GM18868 (cell line): ENCODE results near the gene PSMF1.
"Not testable (repeated sequence)": the region's sequence is repeated elsewhere in the genome, so short reads cannot be mapped to it uniquely, and the experiment has no call there.

Experiments
- ATAC-seq: cut with Tn5 transposase; IDR thresholded peaks from one replicate; pipeline ENCODE4 v1.9.1; 2021; ENCODE audit warnings: mild to moderate bottlenecking, moderate library complexity; ENCODE audit not compliant: unreplicated experiment

PSMF1 gene

GRCh38 chr20:1121429-1121828 is 3.0 kb downstream of the PSMF1 start:
- ATAC-seq, result no peak

DNA sequence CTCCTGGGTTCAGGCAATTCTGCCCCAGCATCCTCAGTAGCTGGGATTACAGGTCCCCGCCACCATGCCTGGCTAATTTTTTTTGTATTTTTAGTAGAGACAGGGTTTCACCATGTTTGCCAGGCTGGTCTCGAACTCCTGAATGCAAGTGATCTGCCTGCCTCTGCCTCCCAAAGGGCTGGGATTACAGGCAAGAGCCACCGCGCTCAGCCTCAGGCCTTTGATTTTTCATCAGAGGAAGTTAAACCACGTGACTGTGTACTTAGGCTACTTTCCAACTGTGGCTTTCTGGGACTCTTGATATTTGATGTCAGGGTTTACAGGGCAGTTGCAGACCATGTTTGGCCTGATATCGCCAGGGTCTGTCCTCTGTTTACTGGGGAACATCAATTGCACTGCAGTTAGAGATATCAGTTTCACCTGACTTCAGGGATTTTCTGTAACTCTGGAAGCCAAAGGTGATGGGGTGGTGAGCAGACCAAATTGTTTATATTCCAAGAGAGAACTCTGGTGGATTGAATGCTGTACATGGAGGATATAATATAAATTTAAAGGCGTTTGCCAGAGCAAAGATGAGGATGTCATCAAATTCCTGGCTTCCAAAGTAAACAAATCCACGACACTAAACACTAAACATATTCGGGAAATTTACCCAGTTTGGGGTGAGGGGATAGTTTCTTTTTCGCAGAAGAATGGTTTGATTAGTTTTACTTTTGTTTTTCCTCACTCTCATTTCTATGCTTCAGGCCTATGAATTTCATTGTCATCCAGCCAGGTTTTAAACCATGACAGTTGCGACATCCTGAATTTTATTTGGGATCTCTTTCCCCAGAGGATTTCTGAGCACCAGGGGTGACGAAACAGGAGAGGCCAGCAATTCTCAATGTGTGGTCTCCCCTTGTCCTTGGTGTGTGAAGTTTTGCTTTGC is 4.2 kb downstream of the PSMF1 start:
- no peak for ATAC-seq

- no peak for ATAC-seq
These were observed 5.3 kb downstream of the PSMF1 start for GRCh38 chr20:1123666-1124065.

DNA sequence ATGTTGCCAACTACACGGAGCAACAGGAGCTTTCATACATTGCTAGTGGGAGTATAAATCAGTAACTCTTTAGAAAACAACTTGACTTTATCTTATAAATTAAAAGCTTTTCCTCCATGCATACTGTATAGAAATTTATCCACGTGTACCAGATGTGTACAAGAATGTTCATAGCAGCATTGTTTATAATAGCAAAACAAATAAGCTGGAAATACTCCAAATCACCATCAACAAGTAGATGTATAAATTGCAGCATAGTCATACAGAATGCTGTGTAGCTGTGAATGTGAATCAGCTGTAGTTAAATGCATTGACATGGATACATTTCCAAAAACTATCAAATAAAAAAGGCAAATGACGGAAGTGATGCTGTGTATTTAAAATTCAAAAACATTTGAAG is 6.0 kb downstream of the PSMF1 start:
- ATAC-seq, result no peak

- no peak for ATAC-seq
These were observed 6.9 kb downstream of the PSMF1 start for GRCh38 chr20:1125277-1125676.

GRCh38 chr20:1127840-1128239 is 9.4 kb downstream of the PSMF1 start:
- ATAC-seq, result no peak

DNA sequence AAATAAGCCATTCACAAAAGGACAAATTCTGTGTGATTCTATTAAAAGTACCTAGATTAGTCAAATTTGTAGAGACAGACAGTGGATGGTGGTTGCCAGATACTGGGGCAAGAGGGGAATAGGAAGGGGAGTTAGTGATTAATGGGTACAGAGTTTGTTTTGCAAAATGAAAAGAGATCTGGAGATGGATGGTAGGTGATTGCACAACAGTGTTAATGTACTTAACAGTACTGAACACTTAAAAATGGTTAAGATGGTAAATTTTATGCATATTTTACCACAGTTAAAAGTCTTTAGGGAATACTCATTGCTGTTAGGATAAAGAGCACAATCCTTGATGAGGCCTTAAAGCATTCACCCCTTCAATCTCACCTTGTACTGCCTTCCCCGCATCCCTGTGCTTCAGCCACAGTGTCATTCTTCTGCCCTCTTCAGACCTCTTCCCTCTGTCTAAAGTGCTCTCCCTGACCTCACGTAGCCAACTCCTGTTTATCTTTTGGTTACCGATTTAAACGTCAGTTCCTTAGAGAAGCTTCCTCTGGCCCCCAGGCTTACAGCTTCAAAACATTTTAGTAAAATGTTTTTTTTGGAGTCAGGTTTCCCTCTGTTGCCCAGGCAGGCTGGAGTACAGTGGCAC is 11.8 kb downstream of the PSMF1 start:
- no peak for ATAC-seq

DNA sequence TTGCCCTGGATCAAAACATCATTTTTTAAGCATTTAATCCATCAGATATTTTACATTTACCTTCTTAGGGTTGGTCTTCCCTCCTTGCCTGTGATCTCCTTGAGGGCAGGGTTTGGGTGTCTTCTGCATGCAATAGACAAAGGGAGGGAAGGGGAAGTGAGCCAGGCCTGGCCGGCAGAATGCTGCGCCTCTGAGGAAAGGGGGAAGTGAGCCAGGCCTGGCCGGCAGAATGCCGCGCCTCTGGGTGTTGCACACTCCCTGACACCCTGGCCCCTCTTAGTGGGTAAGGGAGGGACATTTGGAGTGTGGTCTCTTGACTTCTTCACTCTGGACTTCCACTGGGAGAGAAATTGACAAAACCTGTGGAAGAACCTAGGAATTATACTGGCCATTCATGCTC is 12.4 kb downstream of the PSMF1 start:
- peak; percentile 57 for ATAC-seq

- no peak for ATAC-seq
These were observed 13.0 kb downstream of the PSMF1 start for GRCh38 chr20:1131354-1131753.

GRCh38 chr20:1134355-1134754 is 16.0 kb downstream of the PSMF1 start:
- ATAC-seq, result no peak

DNA sequence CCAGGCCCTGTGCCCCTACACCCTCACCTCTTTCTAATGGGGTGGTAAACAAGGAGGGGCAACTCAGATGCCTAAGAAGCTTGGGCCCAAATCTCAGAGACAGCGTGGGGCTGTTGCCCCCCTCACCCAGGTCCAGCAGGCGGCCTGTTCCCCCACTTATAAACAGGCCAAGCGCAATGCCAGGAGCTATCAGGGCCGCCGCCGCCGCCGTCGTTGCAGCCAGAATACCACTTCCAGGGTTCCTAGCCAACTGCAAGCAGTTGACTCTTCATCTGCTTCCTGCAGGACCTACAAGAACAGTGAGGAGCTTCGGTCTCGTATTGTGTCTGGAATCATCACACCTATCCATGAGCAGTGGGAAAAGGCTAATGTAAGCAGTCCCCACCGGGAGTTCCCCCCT is 16.4 kb downstream of the PSMF1 start:
- ATAC-seq, result no peak

- ATAC-seq, result no peak
These were observed 18.8 kb downstream of the PSMF1 start for GRCh38 chr20:1137236-1137635.

- ATAC-seq, result no peak
These were observed 26.2 kb downstream of the PSMF1 start for GRCh38 chr20:1144401-1145172.

DNA sequence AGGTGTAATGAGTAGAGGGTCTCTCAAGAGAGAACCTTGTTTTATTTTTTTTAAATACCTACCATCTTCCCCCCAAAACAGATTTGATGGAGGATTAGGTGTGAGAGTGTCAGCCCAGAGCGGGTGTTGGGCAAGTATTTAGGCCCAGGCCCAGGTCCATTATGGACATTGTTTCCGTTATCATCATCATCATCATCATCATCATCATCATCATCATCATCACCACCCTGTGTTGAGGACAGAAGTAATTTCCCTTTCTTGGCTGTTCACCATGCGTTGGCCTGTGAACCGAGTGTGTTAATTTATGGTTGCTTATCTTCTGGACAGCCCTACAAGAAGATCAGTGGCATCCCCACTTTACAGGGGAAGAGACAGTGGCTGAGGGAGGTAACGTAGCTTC is 28.6 kb downstream of the PSMF1 start:
- ATAC-seq, result no peak

DNA sequence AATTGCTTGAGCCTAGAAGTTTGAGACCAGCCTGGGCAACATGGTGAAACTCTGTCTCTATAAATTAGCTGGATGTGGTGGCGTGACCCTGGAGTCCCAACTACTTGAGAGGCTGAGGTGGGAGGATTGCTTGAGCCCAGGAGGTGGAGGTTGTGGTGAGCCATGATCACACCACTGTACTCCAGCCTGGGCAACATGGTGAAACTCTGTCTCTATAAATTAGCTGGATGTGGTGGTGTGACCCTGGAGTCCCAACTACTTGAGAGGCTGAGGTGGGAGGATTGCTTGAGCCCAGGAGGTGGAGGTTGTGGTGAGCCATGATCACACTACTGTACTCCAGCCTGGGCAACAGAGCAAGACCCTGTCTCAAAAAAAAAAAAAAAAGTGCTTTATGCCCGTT is 31.4 kb downstream of the PSMF1 start:
- not testable (repeated sequence) for ATAC-seq

DNA sequence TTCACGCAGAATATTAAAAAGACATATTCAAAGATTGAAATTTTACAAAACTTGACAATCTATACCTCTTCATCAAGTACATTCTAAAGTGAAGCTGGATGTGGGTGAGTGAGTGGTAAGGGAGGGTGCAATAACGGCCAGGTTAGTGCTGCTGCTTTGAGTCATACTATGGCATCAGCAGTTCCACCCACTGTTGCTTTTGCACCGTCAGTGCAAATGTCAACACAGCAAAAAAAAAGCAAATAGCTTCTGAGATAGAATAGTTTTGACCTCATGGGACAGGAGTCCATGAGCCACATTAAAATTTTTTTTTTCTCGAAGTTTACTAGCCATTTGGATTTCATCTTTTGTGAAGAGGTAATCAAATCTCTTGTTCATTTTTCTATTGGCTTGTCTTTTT is 31.8 kb downstream of the PSMF1 start:
- no peak for ATAC-seq

- no peak for ATAC-seq
These were observed 32.6 kb downstream of the PSMF1 start for GRCh38 chr20:1150968-1151367.

- ATAC-seq, result no peak
These were observed 35.8 kb downstream of the PSMF1 start for GRCh38 chr20:1154226-1154625.

- ATAC-seq, result no peak
These were observed 36.3 kb downstream of the PSMF1 start for GRCh38 chr20:1154691-1155090.

- no peak for ATAC-seq
These were observed 36.9 kb downstream of the PSMF1 start for GRCh38 chr20:1155342-1155741.

- ATAC-seq, result no peak
These were observed 42.1 kb downstream of the PSMF1 start for GRCh38 chr20:1160496-1160895.

- ATAC-seq, result no peak
These were observed 42.6 kb downstream of the PSMF1 start for GRCh38 chr20:1160991-1161390.
